ENCODE results near the gene TRMT5.

DNA sequence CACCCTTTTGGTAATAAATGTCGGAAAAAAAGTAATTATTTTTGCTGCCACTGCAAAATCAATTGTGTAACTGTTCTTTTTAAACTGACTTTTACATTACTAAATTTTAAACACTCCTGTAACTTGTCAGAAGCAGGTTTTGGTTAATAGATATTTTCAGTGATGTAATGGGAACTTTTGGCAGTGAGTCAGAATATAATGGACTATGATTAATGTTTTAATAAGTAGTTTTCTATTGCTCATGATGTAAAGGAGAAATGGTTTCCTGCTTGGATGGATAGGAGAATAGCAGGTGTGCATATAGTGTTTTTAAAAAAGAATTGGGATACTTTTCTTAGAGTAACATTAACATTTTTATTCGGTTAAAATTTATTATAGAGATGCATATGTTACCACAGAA is 58.8 kb downstream of the TRMT5 start:
- TF ChIP-seq, protein P1, sequence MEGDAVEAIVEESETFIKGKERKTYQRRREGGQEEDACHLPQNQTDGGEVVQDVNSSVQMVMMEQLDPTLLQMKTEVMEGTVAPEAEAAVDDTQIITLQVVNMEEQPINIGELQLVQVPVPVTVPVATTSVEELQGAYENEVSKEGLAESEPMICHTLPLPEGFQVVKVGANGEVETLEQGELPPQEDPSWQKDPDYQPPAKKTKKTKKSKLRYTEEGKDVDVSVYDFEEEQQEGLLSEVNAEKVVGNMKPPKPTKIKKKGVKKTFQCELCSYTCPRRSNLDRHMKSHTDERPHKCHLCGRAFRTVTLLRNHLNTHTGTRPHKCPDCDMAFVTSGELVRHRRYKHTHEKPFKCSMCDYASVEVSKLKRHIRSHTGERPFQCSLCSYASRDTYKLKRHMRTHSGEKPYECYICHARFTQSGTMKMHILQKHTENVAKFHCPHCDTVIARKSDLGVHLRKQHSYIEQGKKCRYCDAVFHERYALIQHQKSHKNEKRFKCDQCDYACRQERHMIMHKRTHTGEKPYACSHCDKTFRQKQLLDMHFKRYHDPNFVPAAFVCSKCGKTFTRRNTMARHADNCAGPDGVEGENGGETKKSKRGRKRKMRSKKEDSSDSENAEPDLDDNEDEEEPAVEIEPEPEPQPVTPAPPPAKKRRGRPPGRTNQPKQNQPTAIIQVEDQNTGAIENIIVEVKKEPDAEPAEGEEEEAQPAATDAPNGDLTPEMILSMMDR (IDR thresholded peaks at IDR 0.05) = no peak
- TF ChIP-seq EP300 (IDR thresholded peaks at IDR 0.05) (no peak), POLR2AphosphoS5 (IDR thresholded peaks at IDR 0.05) (no peak), POLR2A (IDR thresholded peaks at IDR 0.05) (no peak)
